Gastroesophageal sphincter (tissue), 3 donors: ENCODE measurements around the gene NOC3L.
"Not testable (repeated sequence)": the region's sequence is repeated elsewhere in the genome, so short reads cannot be mapped to it uniquely, and the experiment has no call there.

ENCODE experiments used
- CTCF ChIP-seq, 4 experiments: fragments of 200-600 bp in 2 of 4; fragments of 450-650 bp in 2 of 4; sonication (generic) in 1 of 4; IDR thresholded peaks; one replicate each; pipeline ENCODE4 v1.5.1; 2017 to 2019; ENCODE audit warnings: antibody characterized with exemption in 4 of 4, mild to moderate bottlenecking in 2 of 4, moderate library complexity in 2 of 4
- EP300 ChIP-seq: sonication (generic); formaldehyde crosslinking; IDR thresholded peaks from one replicate; pipeline ENCODE4 v1.6.1; 2017; ENCODE audit warnings: antibody characterized with exemption, mild to moderate bottlenecking
- POLR2A ChIP-seq, 2 donors: fragments of 450-650 bp; IDR thresholded peaks; one replicate each; pipeline ENCODE4 v1.6.1; 2017; ENCODE audit warnings: antibody characterized with exemption in 2 of 2, mild to moderate bottlenecking in 2 of 2, moderate library complexity in 1 of 2
- POLR2AphosphoS5 ChIP-seq: sonication (generic); formaldehyde crosslinking; IDR thresholded peaks from one replicate; pipeline ENCODE4 v1.6.1; 2017; ENCODE audit warnings: antibody characterized with exemption

DNA sequence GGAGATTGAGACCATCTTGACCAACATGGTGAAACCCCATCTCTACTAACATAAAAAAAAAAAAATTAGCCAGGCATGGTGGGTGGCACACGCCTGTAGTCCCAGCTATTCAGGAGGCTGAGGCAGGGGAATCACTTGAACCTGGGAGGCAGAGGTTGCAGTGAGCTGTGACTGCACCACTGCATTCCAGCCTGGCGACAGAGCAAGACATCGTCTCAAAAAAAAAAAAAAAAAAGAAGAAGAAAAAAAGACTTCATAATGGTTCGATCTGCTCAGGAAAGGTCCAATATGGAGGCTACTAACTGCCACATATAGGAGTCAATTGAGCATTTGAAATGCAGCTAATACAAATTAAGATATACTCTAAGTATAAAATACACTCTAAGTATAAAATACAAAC lies 12.2 kb downstream of the NOC3L start:
- not testable (repeated sequence) for TF ChIP-seq CTCF (IDR thresholded peaks at IDR 0.05); POLR2AphosphoS5; POLR2A (IDR thresholded peaks at IDR 0.05); EP300
